Naive thymus-derived CD4-positive, alpha-beta T cell (primary cell): ENCODE results near the gene SNX30. TPM values are rescaled to one million over a fixed set of nuclear protein-coding genes. Genes with fewer than 3 reads are reported as not detected.

ENCODE experiments used
- ATAC-seq: fragments of 150-1000 bp; cut with Tn5 transposase; 2 replicates; pipeline ENCODE4 v1.10.0; 2021; ENCODE audit warnings: mild to moderate bottlenecking, moderate library complexity
- CTCF ChIA-PET: fragments of 350-600 bp; sonication (Branson Sonifier 250); formaldehyde crosslinking; loops from one replicate; lab custom pipeline; 2021; ENCODE audit warnings: antibody characterized with exemption; lab: Charles Lee
- POLR2A ChIA-PET: fragments of 350-600 bp; sonication (Branson Sonifier 250); formaldehyde crosslinking; loops from one replicate; lab custom pipeline; 2021; ENCODE audit warnings: antibody characterized with exemption, inconsistent platforms; lab: Charles Lee
- DNase-seq, 9 donors: peaks; one replicate each; pipeline versions ENCODE4 v3.0.0 to v3.0.0-alpha.2; 2020 to 2022; ENCODE audit warnings: mixed read lengths in 1 of 9
- H3K27ac ChIP-seq: one replicate; pipeline ENCODE4 v1.7.0; 2013; ENCODE audit warnings: mild to moderate bottlenecking, low read depth, low read length, moderate library complexity
- H3K27me3 ChIP-seq, 2 donors: one replicate each; pipeline ENCODE4 v1.7.0; 2013; ENCODE audit warnings: low read length in 2 of 2, mild to moderate bottlenecking in 2 of 2, moderate library complexity in 2 of 2; ENCODE audit not compliant: control insufficient read depth in 2 of 2, insufficient read depth in 2 of 2
- H3K36me3 ChIP-seq, 3 experiments: 1 replicate in 2 of 3; 2 replicates in 1 of 3; pipeline ENCODE4 v1.7.0; 2013; ENCODE audit warnings: low read length in 3 of 3, mild to moderate bottlenecking in 3 of 3, moderate library complexity in 1 of 3; ENCODE audit not compliant: insufficient read depth in 3 of 3, control insufficient read depth in 2 of 3
- H3K4me1 ChIP-seq, 2 donors: one replicate each; pipeline ENCODE4 v1.7.0; 2013; ENCODE audit warnings: low read length in 2 of 2, mild to moderate bottlenecking in 2 of 2, moderate library complexity in 1 of 2; ENCODE audit not compliant: control insufficient read depth in 2 of 2, insufficient read depth in 2 of 2
- H3K4me3 ChIP-seq: 2 replicates; pipeline ENCODE4 v1.7.0; 2013; ENCODE audit warnings: mild to moderate bottlenecking, low read length
- H3K9me3 ChIP-seq, 3 experiments: 1 replicate in 2 of 3; 2 replicates in 1 of 3; pipeline ENCODE4 v1.7.0; 2013; ENCODE audit warnings: low read length in 3 of 3; ENCODE audit not compliant: control insufficient read depth in 2 of 3
- H3K27ac Mint-ChIP-seq, 9 donors: one replicate each; pipeline ENCODE4 v1.8.0; 2020 to 2022; ENCODE audit warnings: mixed read lengths in 9 of 9, mild to moderate bottlenecking in 8 of 9, moderate library complexity in 5 of 9, inconsistent platforms in 2 of 9
- H3K27me3 Mint-ChIP-seq, 5 donors: one replicate each; pipeline ENCODE4 v1.8.0; 2021 to 2022; ENCODE audit warnings: mixed read lengths in 5 of 5, mild to moderate bottlenecking in 1 of 5
- H3K36me3 Mint-ChIP-seq, 5 donors: one replicate each; pipeline ENCODE4 v1.8.0; 2020 to 2022; ENCODE audit warnings: mixed read lengths in 5 of 5, mild to moderate bottlenecking in 3 of 5, inconsistent platforms in 1 of 5
- H3K4me1 Mint-ChIP-seq, 7 donors: one replicate each; pipeline ENCODE4 v1.8.0; 2020 to 2022; ENCODE audit warnings: mixed read lengths in 7 of 7, mild to moderate bottlenecking in 3 of 7, inconsistent platforms in 1 of 7
- H3K4me3 Mint-ChIP-seq, 10 donors: one replicate each; pipeline ENCODE4 v1.8.0; 2020 to 2022; ENCODE audit warnings: mild to moderate bottlenecking in 10 of 10, mixed read lengths in 10 of 10, moderate library complexity in 6 of 10, inconsistent platforms in 2 of 10
- H3K9me3 Mint-ChIP-seq, 11 donors: one replicate each; pipeline ENCODE4 v1.8.0; 2020 to 2022; ENCODE audit warnings: mixed read lengths in 11 of 11, mild to moderate bottlenecking in 4 of 11, inconsistent platforms in 1 of 11, moderate library complexity in 1 of 11
- intact Hi-C, 2 donors: fragments of 100-400 bp; cut with micrococcal nuclease; formaldehyde crosslinking; loops; one replicate each; pipeline ENCODE4 v1.15.1; 2023
- polyA plus RNA-seq, 2 donors: library from polyadenylated mRNA; unstranded; fragments of 300-500 nt; fragmentation: Illumina TruSeq; gene quantifications; one replicate each; pipeline ENCODE4 v1.2.3, GENCODE V29; 2021
- total RNA-seq, 6 experiments: library from RNA in 5 of 6; stranded (reverse) in 5 of 6; gene quantifications; 1 replicate in 5 of 6; 2 replicates in 1 of 6; pipeline ENCODE4 v1.2.3 and lab custom pipeline; 2021 to 2026

Gene SNX30
- total and polyA plus RNA-seq, 7 experiments from 2014 or later, result 0.98 to 15.8 (median 8.4) TPM

DNA sequence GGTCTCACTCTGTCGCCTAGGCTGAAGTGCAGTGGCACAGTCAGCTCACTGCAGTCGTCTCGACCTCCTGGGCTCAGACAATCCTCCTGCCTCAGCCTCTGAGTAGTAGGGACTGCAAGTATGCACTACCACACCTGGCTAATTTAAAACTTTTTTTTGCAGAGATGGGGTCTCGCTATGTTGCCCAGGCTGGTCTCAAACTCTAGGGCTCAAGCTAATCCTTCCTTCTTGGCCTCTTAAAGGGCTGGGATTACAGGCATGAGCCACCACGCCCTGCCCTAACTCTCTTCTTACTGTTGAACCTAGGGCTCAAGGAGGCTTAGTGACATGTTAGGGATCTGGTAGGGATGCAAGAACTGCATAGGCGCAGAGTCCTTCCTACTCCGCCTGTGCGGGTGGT lies 65.3 kb downstream of the SNX30 start:
- H3K36me3 ChIP-seq, result peaks cover 0 to 3% (median 0%) of the 10 kb centered on the region in 3 experiments
- Mint-ChIP-seq H3K9me3 (no peaks in the 10 kb centered on the region), H3K4me3 (no peak overlapping the region), H3K4me1 (peaks cover 0 to 6% (median 0%) of the 10 kb centered on the region in 7 donors), H3K36me3 (peaks cover 0 to 27% (median 14%) of the 10 kb centered on the region in 5 donors), H3K27ac (peak overlapping the region in 2 of 9 donors; percentile 2 to 19), H3K27me3 (no peaks in the 10 kb centered on the region)
- no peaks in the 10 kb centered on the region for H3K9me3 ChIP-seq
- intact Hi-C loops, result no loop called here
- CTCF ChIA-PET, result no interaction called here
- H3K27me3 ChIP-seq, result no peaks in the 10 kb centered on the region
- H3K27ac ChIP-seq, result no peak overlapping the region
- H3K4me1 ChIP-seq, result no peaks in the 10 kb centered on the region
- ATAC-seq (no peak), DNase-seq (no peak)
- no peak overlapping the region for H3K4me3 ChIP-seq
- POLR2A ChIA-PET, result no interaction called here

DNA sequence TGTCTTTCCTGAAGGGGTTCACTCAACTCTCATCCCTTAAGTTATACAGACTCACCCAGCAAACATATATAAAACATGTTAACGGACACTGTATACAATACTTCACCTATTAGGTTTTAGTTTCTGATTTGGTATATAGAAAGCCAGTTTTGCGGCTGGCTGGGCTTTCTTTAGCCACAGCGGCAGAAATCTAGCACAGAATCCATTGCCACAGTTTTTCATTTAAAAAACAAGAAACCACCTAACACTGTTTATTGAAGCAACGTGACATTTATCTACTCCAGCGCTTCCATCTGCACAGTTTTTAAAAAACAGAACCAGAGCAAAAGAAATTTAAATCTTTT lies 67.3 kb downstream of the SNX30 start:
- H3K4me3 ChIP-seq, result no peak overlapping the region
- H3K27ac Mint-ChIP-seq, result no peak overlapping the region
- no peaks in the 10 kb centered on the region for H3K27me3 Mint-ChIP-seq
- H3K4me1 Mint-ChIP-seq, result peaks cover 0 to 6% (median 0%) of the 10 kb centered on the region in 7 donors
- ChIA-PET POLR2A (no interaction called here), CTCF (interaction anchor here (0.6 kb wide), 1 partner anchor 112 kb away, joined by 4 read pairs; no protein-coding TSS in a partner anchor)
- ATAC-seq (no peak), DNase-seq (no peak)
- H3K36me3 Mint-ChIP-seq, result peaks cover 0 to 33% (median 18%) of the 10 kb centered on the region in 5 donors
- H3K36me3 ChIP-seq, result peaks cover 0 to 3% (median 0%) of the 10 kb centered on the region in 3 experiments
- H3K4me1 ChIP-seq, result no peaks in the 10 kb centered on the region
- intact Hi-C loops, result no loop called here
- H3K9me3 Mint-ChIP-seq, result no peaks in the 10 kb centered on the region
- H3K27me3 ChIP-seq, result no peaks in the 10 kb centered on the region
- no peaks in the 10 kb centered on the region for H3K9me3 ChIP-seq
- H3K27ac ChIP-seq, result no peak overlapping the region
- no peak overlapping the region for H3K4me3 Mint-ChIP-seq

DNA sequence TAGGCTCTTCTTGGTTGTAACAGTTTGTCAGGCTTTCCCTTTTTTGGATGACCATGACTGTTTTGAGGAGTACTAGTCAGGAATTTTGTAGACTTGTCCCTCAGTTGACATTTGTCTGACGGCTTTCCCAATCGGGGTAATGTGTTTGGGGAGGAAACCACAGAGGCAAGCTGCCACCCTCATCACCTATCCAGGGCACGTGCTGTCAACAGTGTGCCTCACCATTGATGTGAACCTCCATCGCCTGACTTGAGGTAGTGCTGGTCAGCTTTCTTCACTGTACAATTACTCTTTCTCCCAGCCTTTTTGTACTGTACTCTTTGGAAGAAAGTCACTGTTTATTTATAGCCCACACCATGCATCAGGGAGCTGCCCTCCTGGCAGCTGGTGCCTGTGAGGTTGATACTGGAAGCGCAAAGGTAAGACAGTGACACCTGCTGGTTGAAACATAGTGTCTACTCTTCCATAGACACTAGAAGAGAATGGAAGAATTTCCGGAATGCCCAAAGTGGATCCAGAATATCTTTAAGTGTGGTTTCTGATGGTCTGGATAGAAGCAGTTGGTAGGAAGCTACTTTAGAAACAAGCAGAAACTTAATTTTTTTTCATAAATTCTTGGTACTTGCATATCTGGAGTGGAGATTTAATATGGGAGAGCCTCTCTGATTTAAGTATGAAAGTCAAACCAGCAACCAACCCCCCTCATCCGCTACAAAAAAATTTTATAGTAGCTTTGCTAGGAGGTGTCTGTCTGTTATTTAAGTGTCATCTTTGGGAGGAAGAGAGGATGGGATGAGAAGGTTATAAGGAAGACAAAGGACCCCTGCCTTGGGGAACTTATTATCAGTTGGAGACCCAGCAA lies 69.3 kb downstream of the SNX30 start:
- H3K27ac ChIP-seq, result no peak overlapping the region
- H3K4me1 ChIP-seq, result no peaks in the 10 kb centered on the region
- Mint-ChIP-seq H3K36me3 (peaks cover 0 to 38% (median 26%) of the 10 kb centered on the region in 5 donors), H3K4me3 (no peak overlapping the region), H3K27ac (peak overlapping the region in 1 of 9 donors; percentile 41), H3K4me1 (peaks cover 0 to 6% (median 0%) of the 10 kb centered on the region in 7 donors), H3K27me3 (no peaks in the 10 kb centered on the region), H3K9me3 (no peaks in the 10 kb centered on the region)
- CTCF ChIA-PET, result interaction anchor here (0.6 to 0.9 kb wide), 2 partner anchors 292 to 376 kb away, joined by 3 read pairs; no protein-coding TSS in a partner anchor
- ATAC-seq (no peak), DNase-seq (peak in 3 of 9 donors; percentile 4 to 15 (median 6))
- no peak overlapping the region for H3K4me3 ChIP-seq
- peaks cover 0 to 3% (median 0%) of the 10 kb centered on the region in 3 experiments for H3K36me3 ChIP-seq
- no peaks in the 10 kb centered on the region for H3K9me3 ChIP-seq
- intact Hi-C loops, result loop anchor here (1.0 kb wide), 1 partner anchor 377 kb away; no protein-coding TSS in a partner anchor
- POLR2A ChIA-PET, result no interaction called here
- no peaks in the 10 kb centered on the region for H3K27me3 ChIP-seq

DNA sequence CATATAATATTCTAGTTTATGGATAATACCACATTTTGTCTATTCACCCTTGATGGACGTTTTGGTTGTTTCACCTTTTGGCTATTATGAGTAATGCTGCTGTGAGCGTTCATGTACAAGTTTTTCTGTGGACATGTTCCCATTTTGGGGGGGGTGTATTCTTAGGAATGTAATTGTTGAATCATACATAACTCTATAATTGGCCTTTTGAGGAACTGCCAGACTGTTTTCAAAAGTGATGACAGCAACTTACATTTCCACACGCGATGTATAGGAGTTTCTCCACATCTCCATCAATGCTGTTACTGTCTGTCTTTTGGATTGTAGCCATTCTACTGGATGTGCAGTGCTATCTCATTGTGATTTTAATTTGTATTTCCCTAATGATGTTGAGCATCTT lies 70.3 kb downstream of the SNX30 start:
- Histone ChIP-seq H3K9me3 (no peaks in the 10 kb centered on the region), H3K27ac (no peak overlapping the region), H3K4me1 (no peaks in the 10 kb centered on the region), H3K4me3 (no peak overlapping the region), H3K27me3 (no peaks in the 10 kb centered on the region), H3K36me3 (peaks cover 0 to 3% (median 0%) of the 10 kb centered on the region in 3 experiments)
- Mint-ChIP-seq H3K4me1 (peaks cover 0 to 6% (median 0%) of the 10 kb centered on the region in 7 donors), H3K27ac (no peak overlapping the region), H3K27me3 (no peaks in the 10 kb centered on the region), H3K9me3 (no peaks in the 10 kb centered on the region), H3K36me3 (peaks cover under 1 to 44% (median 28%) of the 10 kb centered on the region in 5 donors), H3K4me3 (no peak overlapping the region)
- intact Hi-C loops, result loop anchor here (1.0 kb wide), 1 partner anchor 378 kb away; no protein-coding TSS in a partner anchor
- no peak for DNase-seq
- ATAC-seq, result no peak
- ChIA-PET POLR2A (no interaction called here), CTCF (no interaction called here)

DNA sequence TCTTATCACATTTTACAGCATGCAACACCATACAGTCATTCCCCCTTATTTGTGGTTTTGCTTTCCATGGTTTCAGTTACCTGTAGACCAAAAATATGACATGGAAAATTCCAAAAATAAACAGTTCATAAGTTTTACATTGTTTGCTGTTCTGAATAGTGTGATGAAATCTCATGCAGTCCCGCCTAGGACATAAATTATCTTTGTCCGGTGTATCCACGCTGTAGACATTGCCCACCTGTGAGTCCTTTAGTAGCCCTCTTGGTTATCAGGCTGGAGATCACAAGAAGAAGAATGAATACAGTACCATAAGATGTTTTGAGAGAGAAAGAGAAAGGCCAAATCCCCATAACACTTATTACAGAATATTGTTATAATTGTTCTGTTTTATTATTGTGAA lies 72.1 kb downstream of the SNX30 start:
- Histone ChIP-seq H3K4me3 (no peak overlapping the region), H3K27ac (no peak overlapping the region), H3K36me3 (peaks cover 0 to 3% (median 0%) of the 10 kb centered on the region in 3 experiments), H3K4me1 (no peaks in the 10 kb centered on the region), H3K27me3 (no peaks in the 10 kb centered on the region), H3K9me3 (no peaks in the 10 kb centered on the region)
- Mint-ChIP-seq H3K36me3 (peaks cover 4 to 61% (median 28%) of the 10 kb centered on the region in 5 donors), H3K9me3 (no peaks in the 10 kb centered on the region), H3K4me3 (no peak overlapping the region), H3K27me3 (no peaks in the 10 kb centered on the region), H3K27ac (no peak overlapping the region), H3K4me1 (peaks cover 0 to 4% (median 0%) of the 10 kb centered on the region in 7 donors)
- ChIA-PET POLR2A (no interaction called here), CTCF (no interaction called here)
- intact Hi-C loops, result no loop called here
- ATAC-seq, result no peak
- DNase-seq, result no peak

DNA sequence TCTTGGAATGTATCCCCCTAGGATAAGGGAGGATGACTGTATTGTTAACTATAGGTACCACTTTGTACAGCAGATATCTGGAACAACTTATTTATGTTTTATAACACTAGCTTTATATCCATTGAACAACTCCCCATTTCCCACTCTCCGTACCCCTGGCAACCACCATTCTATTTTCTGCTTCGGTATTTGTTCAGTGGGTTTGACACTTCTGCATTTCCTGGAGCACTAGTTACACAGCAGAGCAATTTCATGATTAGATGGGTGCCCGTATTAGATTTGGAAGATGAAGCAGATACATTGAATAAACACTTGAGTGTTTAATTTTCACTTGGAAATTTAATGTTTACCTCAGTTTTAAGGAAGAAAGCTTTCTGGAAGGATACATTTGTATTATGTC lies 72.7 kb downstream of the SNX30 start:
- Mint-ChIP-seq H3K4me3 (no peak overlapping the region), H3K27ac (no peak overlapping the region), H3K36me3 (peaks cover 4 to 60% (median 28%) of the 10 kb centered on the region in 5 donors), H3K9me3 (no peaks in the 10 kb centered on the region), H3K27me3 (no peaks in the 10 kb centered on the region), H3K4me1 (peaks cover 0 to 4% (median 0%) of the 10 kb centered on the region in 7 donors)
- ATAC-seq (no peak), DNase-seq (no peak)
- Histone ChIP-seq H3K4me1 (no peaks in the 10 kb centered on the region), H3K27ac (no peak overlapping the region), H3K27me3 (no peaks in the 10 kb centered on the region), H3K36me3 (peaks cover 0 to 3% (median 0%) of the 10 kb centered on the region in 3 experiments), H3K9me3 (no peaks in the 10 kb centered on the region), H3K4me3 (no peak overlapping the region)
- ChIA-PET CTCF (no interaction called here), POLR2A (no interaction called here)
- intact Hi-C loops, result no loop called here
